Midbrain (tissue), 1 donor: Measurements from ENCODE around the gene EIF2B1.
"Not testable (repeated sequence)": the region's sequence is repeated elsewhere in the genome, so short reads cannot be mapped to it uniquely, and the experiment has no call there.

Source experiments
- DNase-seq: peaks from one replicate; lab custom pipeline; 2025; lab: John Stamatoyannopoulos, UW

The EIF2B1 gene

DNA sequence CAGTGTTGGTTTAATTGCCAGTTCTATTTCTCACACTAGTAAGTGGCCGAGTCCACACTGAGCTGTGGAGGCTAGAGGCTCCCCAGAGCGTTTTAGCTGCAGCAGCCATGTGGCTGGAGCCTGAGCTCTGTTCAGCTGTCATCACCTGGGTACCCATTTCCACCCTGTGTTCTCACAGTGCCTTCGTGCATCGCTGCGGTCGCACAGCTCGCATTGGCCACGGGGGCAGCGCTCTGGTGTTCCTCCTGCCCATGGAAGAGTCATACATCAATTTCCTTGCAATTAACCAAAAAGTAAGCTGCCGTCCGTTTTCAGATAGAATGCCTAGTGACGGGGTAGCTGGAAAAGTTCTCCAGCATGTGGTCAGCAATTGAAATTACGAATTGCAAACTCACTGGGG lies 15.9 kb downstream of the EIF2B1 start:
- DNase-seq: no peak

DNA sequence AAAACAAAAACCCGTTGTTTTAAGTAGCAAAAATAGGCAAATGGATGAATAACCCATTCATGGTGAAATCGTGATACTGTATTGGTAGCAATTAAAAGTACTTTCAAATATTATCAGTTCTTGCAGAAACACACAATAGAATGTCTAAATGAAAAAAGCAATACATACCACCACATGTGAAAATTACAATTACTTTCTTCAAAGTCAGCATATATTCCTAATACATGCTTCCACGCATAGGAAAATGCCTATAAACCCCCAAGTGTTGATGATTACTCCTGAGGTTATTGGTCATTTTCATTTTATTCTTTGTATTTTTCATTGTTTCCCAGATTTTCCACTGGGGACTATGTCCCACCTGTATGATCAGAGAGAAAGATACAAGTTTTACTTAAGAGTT lies 16.3 kb downstream of the EIF2B1 start:
- no peak for DNase-seq

DNA sequence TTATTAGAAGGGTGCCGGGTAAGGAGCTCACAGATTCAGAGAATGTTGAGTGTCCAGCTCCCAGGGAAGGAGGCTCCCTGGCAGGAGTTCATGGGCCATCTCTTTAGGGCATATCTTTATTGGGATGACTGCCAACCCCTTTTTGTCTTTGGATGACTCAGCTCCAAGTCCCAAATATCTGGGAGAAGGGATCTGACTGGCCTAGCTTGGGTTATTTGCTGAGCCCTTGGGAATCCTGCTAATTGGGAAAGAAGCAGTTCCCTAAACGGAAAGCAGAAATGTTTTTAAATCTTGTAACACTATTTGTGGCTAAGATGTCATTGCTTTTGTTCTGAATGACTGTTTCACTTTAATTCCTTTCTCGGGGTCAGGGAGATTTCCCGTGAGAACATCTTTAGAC lies 19.0 kb downstream of the EIF2B1 start:
- DNase-seq: no peak

DNA sequence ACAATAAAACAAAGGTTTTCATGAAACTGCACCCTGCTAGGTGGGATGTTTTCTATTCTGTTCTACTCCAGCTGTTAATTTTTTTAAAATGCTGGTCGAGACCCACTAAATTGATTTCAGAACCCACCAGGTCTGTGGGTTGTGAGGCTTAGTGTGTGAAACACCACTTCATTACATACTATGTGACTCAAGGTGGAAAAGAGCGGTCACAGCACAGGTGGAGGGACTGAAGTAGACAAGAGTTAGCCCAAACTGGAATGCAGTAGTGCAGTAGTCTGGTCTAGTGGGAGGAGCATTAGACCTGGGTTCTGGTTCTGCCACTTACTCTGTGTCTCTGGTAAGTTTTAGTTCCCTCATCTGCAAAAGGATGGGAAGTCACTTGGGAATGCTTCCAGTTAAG lies 19.4 kb downstream of the EIF2B1 start:
- DNase-seq: no peak

DNA sequence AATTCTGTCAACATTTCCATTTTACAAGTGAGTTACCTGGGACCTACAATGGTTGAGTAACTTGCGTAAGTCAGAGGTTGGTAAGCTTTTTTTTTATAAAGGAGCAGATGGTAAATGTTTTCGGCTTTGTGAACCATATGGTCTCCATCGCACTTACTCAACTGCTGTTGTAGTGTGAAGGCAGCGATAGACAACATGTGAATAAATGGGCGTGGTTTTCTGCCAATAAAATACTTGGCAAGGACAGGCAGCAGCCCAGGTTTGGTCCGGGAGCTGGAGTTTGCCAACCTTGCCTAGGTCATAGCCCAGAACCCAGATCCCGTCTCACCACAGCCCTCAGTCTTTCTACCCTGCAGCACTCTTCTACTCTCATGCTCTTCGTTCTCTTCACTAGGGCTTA lies 25.3 kb downstream of the EIF2B1 start:
- no peak for DNase-seq

DNA sequence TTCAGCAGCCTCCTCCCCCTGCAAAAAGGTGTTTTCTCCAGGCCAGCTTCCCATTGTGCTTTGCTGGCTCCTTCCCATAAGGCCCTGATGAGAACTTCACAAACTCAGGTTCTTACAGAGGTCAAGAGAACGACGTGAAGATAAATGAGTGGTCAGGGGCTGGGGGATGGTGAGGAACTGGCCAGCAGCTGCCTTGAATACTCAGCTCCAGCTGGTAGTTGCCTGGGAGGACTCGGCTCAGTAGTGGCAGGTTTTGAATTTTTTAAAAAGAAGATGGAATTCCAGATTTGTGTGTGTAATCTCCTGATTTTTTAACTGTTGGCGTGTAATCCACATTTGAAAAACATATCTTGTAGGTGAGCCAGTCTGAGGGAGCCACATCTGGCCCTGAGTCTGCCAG lies 25.7 kb downstream of the EIF2B1 start:
- no peak for DNase-seq

DNA sequence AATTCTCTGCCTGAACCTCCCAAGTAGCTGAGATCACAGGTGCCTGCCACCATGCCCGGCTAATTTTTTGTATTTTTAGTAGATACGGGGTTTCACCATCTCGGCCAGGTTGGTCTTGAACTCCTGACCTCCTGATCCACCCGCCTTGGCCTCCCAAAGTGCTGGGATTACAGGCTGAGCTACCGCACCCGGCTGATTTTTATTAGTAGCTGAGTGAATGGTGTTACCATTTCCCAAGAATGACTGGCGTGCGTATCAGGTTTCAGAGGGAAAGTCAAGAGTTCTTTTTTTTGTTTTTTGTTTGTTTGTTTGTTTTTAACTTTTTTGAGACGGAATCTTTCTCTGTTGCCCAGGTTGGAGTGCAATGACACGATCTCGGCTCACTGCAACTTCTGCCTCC lies 30.0 kb downstream of the EIF2B1 start:
- not testable (repeated sequence) for DNase-seq

DNA sequence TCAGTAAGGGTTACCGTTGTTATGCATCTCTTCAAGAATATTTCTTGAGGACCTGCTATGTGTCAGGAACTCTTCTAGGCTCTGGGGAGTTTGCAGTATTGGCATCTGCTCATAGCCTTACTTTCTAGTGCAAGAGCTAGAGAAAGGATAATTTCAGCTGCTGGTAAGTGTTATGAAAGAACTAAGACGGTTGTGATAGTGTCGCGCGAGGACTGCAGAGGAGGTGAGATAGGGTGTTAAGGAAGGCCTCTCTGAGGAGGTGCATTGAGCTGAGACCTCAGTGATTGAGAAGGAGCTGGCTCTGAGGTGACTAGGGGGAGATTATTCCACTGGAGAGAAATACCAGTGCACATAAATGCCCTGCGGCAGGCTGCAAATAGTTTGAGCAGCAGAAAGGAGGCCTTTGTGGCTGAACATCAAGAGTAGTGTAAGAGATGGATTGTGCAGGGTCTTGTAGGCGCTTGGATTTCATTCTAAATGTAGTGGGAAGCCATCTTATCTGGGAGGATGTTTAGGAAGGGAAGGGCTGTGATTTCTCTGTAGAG lies 30.8 kb downstream of the EIF2B1 start:
- no peak for DNase-seq

DNA sequence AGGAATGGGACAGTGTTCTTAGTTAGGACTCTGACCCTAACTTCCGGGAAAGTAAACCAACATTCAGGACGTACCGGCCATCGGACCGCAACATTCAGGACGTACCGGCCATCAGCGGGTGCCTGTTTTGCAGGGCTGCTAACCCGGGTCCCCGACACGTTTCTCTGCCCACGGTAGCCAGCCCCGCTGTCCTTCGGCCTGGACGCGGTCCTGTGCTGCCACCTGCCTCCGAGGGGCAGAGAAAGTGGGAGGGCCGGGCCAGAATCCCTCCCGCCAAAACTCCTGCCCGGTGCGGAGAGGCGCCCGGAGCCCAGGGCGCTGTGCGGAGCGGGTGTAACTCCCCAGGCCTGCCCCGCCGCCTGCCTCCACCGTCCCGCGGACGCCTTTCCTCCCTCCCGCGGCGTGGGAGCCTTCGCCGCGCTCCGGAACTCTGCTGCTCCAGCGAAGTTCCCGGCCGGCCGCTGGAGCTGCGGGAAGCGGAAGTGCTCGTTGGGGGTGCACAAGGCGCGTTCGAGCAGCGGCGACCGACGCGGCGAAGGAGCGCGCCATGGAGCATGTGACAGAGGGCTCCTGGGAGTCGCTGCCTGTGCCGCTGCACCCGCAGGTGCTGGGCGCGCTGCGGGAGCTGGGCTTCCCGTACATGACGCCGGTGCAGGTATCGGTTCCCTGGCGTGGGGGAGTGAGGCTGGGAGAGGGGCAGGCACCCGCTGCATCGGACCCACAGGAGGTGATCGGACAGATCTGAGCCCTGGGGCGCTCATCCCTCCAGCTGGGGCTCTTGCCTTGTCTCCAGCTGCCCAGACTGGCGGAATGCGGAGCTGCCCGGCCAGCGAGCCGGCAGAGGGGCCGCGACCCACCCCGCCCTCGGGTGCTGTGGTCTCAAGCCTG lies 31.6 kb downstream of the EIF2B1 start, which contains the start of gene DDX55:
TSS of gene DDX55 (plus strand) at position 498 of the 888 bp plus-strand sequence. CDS start at position 548, 50 bp downstream.
- peak; percentile 87 for DNase-seq

DNA sequence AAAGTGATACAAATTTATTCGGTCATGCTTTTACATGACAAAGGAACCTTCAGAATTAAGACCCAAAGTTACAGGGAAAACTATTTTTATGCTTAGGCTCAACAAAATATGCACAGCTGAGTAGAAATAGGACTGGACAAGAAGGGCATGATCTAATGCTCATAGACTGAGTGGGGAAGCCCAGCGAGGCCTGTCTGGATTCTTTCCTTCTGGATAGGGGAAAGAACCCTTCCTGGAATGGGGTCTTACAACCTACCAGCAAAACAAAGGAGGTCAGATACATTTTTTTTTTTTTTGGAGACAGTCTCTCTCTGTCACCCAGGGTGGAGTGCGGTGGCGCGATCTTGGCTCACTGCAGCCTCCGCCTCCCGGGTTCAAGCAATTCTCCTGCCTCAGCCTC lies 33.8 kb downstream of the EIF2B1 start:
- no peak for DNase-seq

DNA sequence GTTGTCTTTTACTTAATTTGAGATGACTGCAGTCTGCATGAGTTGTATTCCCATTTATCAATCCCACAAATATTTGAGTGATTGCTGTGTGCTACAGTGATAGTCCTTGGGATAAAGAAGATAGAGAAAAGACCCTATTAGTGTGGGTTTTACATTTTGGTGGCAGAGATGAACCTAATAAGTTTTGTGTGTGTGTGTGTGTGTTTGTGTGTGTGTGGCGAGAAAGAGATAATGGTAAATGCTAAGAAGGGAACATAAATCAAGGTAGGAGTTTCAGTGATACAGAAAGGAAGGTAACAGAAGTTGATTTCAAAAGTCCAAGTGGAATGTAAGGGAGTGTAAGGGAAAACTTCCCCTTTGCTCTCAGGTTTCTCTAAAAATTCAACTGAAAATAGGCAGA lies 34.2 kb downstream of the EIF2B1 start:
- DNase-seq: no peak

DNA sequence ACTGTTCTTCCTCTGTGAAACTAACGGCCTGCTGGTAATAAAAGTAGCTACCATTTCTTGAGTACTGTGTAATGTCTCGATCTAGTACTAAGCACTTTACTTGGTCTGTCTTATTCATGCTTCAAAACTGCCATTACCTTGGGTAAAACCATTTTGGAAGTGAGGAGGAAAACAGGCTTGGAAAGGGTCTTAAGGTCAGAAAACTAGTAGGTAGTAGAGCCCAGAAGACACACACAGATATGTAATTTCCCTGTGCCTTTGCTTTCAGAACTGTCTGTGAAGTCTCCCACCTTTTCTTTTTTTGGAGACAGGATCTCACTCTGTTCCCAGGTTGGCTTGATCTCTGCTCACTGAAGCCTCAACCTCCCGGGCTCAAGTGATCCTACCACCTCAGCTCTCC lies 35.0 kb downstream of the EIF2B1 start:
- DNase-seq: no peak

DNA sequence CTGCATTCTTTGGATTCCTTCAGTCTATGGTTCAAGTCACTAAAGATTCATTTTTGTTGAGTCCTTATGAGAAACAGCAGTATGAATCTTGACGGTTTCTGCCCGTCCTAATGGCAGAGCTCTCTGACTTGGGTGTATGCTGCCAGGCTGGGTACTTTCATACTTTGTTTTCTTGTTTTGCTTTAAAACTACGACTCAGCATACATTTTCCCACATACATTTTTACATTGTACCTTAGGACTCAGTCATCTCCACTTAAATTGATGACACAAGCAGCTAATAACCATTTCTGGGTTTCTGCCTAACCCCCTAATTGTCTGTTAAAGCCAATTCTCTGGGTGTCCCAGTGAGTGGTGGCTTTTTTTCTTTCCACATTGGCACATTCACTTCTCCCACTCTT lies 36.4 kb downstream of the EIF2B1 start:
- DNase-seq: no peak

DNA sequence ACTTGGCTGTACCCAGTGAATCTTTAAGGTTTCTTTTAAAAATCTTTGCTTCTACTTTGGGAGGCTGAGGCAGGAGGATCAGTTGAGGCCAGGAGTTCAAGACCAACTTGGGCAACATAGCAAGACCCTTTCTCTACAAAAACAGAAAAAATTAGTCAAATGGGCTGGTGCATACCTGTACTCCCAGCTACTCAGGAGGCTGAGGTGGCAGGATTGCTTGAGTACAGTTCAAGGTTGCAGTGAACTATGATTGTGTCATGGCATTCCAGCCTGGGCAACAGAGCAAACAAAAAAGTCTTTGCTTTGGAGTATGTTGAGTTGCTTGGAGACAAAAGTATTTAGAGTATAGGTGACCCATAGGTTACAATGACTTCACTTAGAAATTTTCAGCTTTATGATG lies 37.8 kb downstream of the EIF2B1 start:
- no peak for DNase-seq

DNA sequence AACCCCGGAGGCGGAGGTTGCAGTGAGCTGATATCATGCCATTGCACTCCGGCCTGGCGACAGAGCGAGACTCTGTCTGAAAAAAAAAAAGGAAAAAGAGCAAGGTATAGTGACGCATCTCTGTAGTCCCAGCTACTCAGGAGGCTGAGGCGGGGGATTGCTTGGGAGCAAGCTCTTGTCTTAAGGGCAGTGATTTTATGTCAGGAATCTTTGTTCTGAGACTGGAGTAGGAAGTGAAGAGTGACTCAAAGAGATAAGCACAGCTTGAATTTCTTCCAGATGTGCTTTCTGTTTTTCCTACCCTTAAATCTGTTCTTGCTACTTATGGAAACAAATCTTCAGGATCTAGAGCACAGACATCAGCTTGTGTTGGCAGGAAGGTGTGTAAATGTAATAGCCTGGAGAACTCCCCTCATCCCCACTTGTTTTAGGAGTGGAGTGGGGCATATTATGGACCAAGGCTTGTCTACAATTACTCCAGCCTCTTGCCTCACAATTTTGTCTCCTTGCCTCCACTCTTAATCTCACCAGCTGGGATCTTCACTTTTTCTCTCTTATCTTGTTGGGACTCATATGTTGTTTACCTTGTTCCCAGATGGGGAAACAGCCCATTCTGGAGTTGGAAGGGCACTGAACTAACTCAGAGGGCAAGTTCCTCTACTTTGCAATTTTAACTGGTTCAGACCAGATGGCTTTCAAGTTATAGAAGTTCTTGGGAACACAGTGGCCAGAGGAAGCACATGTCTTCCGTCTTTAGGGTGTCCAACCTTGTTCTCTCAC lies 41.6 kb downstream of the EIF2B1 start:
- DNase-seq: no peak

DNA sequence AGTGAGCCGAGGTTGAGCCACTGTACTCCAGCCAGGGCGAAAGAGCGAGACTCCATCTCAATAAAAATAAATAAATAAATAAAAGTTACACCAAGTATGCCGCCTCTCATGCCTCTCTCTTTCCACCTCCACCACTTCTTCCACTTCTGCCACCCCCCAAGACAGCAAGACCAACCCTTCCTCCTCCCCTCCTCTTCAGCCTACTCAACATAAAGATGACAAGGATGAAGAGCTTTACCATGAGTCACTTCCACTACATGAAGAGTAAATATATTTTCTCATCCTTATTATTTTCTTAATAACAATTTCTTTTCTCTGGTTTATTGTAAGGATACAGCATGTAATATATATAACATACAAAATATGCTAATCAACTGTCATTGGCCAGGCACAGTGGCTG lies 52.7 kb downstream of the EIF2B1 start:
- no peak for DNase-seq

DNA sequence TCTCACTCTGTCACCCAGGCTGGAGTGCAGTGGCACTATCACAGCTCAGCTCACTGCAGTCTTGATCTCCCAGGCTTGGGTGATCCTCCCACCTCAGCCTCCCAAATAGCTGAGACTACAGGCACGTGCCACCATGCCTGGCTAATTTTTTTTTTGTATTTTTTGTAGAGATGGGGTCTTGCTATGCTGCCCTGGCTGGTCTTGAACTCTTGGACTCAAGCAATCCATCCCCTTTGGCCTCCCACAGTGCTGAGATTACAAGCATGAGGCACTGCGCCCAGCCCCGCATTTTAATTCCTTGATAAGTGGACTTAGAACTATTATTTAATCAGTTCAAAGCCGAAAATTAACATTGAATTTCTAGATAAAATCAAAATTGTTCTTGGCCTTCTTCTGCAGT lies 54.7 kb downstream of the EIF2B1 start:
- not testable (repeated sequence) for DNase-seq

DNA sequence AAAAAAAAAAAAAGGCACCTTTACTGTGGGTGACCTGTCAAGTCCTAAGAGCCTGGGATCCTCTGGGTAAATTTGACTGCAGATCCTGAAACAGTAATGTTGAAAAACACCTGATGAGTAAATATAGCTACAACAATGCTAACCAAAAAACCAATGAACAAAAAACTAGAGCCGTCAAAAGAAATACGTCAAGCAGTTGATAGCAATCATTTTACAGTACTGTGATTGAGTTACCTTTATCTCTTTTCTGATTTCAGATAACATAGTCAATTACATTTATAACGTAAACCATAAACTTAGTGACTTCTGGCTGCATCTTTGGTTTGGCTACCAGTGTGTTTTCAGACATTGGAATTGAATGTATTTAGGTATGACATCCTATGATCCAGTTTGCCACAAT lies 55.2 kb downstream of the EIF2B1 start:
- DNase-seq: no peak

DNA sequence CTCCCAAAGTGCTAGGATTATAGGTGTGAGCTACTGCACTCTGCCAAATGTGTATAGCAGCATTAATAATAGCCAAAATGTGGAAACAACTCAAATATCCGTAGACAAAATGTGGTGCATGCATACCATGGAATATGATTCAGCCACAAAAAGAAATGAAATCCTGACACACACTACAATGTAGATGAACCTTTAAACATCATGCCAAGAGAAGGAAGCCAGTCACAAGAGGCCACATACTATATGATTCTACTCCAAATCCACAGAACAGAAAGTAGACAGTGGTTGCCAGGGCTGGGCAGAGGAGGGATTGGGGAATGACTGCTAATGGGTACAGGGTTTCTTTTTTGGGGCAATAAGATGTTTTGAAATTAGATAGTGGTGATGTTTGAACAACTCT lies 56.9 kb downstream of the EIF2B1 start:
- no peak for DNase-seq

DNA sequence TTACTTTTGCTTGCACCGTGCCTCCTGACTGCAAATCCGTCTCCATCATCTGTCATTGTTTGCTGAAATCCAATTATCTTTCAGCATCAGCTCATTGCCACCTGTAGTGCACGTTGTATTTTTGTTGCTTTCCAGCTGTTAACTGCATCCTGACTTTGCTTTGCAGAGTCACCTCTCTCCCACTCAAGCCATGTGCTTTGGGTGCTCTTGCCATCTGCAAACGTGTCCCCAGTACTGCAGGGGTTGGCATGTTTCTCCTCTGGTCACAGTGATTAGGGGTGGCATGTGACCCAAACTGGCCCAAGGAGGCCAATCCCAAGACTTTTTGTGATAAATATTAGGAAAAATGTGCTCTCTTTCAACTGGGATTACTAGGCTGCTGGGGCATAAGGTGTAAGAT lies 59.6 kb downstream of the EIF2B1 start:
- no peak for DNase-seq

DNA sequence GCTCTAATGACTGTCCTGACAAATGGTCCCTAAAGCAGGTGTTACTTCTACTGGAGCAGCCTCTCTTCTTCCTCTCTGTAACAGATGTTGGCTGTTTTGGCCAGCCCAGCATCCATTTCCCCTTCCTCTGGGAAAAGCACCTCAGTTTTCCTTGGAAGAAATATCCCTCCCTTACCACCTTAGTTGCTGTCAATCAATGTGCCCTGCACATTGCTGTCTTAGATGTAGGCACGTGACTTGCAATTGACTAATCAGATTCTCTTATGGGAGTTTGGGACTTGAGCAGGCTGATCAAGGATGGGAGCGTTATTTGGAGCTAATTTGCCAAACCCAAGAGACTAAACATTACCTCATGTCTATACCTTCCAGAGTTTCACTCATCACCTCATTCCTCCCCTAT lies 61.1 kb downstream of the EIF2B1 start:
- DNase-seq: no peak

DNA sequence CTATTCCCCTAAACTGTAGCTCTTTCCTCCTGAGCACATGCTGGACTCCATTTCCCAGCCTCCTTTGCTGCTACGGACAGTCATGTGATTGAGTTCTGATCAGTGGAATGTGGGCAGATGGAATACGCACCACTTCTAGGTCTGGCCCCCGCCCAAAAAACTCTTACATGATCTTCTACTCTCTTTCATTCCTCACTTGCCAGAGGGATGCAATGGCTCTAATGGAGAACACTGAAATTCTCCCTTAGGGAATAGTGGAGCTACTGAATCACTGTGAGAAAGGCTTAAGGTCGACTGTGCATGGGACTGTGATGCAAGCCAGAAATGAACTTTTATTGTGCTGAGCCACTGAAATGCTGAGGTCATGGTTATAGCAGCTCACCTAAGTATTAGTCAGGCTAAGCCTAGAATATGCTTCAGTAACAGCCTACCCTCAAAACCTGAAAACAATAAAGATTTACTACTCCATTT lies 62.1 kb downstream of the EIF2B1 start:
- no peak for DNase-seq
